ENCODE results near the gene RUFY4.
"Not testable (repeated sequence)": the region's sequence is repeated elsewhere in the genome, so short reads cannot be mapped to it uniquely, and the experiment has no call there.

RUFY4 gene

DNA sequence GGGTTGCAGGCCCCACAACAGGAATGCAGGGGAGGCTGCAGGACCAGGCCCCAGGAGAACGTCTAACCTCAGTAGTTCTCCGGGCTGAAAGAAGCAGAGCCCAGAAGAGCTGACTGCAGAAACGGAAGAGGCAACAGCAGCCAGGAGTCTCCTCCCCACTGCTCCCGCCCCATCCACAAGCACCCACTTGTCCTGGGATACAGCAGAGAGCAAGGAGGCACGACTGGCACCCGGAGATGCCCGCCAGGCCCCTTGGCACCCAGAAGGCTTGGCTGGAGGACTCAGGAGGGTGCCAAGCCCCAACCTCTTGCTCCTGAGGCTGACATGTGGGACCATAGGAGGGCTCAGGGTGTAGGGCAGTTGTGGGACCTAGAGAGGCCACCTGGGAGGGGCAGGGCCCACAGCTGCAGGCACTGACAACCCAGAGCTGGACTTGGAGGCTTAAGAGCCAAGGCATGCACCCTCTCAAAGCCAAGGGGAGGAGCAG is 37.2 kb upstream of the RUFY4 start:
- no peak for FAIRE-seq

DNA sequence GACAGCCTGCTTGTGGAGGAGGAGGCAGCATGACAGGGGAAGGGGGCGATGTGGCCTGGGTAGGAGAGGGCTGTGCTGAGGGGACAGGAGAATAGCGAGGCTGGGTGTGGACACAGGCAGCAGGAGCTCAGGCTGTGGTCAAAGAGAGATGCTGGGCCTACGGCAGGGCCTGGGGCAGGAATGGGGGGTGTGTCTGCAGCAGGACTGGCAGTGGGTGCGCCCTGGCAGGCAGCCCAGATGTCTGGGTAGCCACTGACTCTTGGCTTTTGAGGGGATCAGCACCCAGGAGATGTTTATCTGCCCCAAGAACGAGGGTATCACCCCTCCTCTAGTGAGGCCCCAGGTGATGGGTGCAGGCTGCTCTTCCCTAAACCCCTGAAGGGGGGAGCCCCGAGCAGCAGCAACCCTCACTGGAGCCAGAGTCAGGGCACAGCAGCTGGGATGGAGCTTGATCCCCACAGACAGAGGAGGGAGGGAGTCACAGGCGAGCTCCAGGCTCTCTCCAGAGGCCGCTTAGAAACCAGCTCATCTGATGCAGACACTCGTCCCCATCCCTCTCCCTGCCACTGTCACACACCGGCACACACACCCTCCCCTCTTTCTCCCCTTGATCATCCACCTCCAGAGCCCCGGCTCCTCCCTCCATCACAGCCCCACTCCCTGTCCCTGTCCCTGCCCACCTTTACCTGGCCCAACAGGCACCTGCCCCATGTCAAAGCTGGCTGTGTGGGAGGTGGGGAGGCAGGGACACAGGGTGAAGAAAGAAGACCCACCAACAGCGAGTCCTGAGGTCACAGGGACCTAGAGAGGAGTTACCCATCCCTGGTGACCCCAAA is 36.5 kb upstream of the RUFY4 start:
- no peak for FAIRE-seq

- FAIRE-seq: no peak
Observed at GRCh38 chr2:218033208-218033589, 35.9 kb upstream of the RUFY4 start.

DNA sequence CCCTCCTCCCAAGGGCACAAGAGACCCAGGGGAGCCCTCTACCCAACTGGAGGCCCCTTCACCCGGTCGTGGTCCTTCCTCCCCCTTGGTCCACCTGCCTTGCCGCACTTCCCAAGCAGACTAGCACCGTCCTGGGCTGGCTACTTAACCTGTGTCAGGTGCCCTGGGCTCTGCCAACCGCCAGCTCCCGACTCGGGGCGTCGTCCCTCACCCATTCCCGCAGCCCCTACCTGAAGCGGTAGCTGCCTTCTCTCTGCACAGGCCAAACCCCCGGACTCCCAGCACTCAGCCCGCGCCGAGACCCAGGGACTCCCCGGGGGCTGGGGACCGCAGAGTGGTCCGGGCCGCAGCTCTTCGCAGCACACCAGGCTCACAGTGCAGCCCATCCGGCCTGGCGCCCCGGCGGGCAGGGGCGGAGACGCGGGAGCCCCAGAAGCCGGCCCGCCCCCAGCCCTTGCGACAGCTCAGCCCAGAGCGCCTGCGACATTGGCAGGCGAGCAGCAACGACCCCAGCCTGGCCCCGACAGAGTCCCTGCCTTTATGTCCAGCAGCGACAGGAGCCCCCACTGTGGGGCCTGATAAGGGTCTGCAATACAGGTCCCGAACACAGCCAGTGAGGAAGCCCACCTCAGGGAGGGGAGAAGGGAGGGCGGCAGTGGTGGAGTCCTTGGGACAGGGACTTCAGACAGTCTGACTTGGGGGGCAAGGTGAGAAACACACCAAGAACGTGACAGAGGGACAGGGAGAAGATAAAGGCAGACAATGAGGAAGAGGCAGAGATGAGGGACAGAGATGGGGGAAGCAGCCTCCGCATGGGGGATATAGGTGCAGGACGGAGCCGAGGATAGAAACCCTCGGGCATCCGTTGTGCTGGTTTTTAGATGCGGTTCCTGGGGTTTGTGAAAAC is 35.2 kb upstream of the RUFY4 start:
- FAIRE-seq: no peak

DNA sequence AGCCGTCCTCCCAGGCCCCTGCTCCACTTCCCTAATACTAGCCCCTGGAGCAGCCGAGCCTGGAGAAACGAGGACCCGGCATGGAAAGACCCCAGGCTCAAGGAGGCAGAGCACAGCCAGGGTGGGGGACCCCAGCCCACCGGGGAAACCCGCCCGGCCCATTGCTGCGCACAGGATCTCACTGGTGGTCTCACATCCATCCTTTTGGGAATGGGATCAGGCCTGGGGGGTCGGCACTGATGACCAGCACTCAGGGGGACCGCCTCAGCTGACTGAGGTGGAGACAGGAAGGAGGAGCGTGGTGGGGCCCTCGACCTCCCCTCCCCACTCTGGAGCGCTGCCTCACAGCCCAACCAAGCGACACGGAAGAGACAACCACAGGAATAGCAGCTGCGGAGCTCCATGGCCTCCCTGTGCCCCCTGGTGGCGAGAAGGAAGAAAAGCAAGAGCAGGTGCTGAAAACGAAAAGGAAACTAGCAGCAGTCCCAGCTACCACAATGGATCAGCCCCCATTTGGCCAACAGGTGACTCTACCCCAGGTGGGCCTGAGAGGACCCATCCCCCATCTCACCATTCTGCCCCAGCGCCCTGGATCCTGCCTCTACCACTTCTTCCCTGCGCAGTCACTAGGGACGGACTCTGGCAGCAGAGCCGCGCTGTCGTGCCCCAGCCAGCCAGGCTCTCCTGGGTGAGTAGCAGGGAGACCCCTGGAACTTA is 34.4 kb upstream of the RUFY4 start:
- peak; percentile 69 for FAIRE-seq

DNA sequence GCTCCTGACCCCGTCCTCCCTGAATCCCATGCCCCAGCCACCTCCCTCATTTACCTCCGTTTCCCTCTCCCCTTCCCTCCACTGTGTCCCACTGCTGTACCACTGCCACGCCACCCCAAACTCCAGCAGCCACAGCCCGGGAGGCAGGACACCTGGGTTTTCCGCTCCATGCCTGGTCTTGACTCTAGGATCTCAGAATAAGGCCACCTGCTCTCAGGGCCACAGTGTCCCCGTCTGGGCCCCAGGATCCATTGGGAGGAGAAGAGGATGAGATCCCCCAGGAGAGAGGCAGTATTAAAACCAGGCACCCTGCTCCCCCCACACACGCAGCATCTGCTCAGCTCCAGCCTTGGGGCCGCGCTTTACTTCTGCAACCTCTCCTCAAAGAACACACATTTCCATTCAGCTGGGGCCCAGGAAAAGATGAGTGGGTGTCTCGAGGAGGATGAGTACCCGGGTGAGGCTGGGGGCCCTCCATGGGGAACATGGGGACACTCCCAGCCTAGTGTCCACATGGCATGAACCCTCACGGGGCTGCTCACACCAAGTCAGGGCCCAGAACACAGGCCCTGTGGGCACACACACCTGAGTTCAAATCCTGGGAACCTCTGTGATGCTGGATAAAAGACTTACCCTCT is 33.5 kb upstream of the RUFY4 start:
- FAIRE-seq: no peak

DNA sequence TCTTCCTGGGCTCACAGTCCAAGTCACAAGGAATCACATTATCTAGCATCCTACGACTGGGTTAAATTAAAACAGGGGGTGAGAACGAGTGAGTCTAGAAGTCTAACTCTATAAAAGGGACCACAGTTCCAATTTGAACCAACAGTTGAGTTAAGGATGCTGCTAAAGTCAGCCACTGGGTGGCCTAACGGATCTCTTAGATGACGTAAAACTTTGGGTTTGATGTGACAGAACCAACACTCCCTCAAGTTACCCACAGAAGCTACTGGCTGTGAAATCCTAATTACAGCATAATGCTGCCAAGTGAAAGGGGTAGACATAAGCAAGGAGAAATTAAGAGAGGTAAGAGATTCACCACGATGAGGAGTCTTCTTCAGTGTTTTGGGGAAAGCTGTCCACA is 32.7 kb upstream of the RUFY4 start:
- no peak for FAIRE-seq

DNA sequence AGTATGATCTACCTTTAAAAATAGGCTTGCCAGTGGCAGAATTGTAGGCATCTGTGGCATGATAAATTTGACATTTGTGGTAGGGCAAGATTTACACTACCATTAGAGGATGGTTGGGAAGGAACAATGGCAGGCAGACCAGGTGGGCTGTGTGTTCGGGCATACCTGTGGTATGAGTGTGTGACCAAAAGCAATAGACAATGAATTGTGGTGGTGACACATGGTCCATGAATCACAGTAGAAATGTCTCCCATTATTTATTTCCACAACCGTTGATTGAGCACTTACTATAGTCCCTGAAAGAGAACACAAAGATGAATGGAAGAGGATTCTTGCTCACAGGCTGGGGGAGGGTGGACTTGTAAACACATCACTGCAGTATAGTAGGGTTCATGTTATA is 29.9 kb upstream of the RUFY4 start:
- FAIRE-seq: no peak

GRCh38 chr2:218040883-218041282 is 28.2 kb upstream of the RUFY4 start:
- FAIRE-seq: no peak

DNA sequence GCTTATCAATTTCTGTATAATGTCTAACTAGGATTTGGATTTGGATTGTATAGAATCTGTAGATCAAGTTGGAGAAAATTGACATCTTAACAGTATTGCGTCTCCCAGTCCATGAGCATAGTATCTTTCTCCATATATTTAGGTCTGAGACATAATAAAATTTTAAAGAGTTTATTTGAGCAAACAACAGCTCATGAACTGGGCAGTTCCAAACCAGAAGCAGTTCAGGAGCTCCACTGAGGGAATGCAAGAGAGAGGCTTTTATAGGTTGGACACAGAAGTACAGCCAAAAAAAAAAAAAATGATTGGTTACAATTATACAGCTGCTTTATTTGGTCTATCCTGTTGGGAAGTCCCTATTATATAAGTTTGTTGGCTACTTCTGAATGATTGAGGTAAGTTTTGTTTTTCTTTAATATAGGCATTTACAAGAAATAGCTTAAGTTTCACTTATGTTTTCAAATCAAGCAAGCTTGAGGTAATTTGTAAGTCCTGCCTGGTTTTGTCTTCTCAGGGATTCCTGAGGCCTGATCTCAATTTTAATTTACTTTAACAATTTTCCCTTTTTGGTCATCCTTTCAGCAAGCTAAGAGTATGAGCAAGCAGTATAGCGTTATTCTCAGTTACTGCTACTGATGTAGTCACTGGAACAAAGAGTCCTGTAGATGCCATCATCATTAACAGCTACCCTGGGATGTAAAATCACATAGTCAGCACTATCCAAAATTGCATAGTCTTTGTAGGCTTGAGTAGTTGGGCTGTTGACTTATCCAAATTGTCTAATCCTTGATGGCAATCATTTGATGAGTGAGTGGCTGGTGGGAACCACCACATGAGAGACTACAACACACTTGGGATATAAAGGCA is 27.5 kb upstream of the RUFY4 start:
- FAIRE-seq: no peak

- no peak for FAIRE-seq
Observed at GRCh38 chr2:218043100-218043499, 26.0 kb upstream of the RUFY4 start.

DNA sequence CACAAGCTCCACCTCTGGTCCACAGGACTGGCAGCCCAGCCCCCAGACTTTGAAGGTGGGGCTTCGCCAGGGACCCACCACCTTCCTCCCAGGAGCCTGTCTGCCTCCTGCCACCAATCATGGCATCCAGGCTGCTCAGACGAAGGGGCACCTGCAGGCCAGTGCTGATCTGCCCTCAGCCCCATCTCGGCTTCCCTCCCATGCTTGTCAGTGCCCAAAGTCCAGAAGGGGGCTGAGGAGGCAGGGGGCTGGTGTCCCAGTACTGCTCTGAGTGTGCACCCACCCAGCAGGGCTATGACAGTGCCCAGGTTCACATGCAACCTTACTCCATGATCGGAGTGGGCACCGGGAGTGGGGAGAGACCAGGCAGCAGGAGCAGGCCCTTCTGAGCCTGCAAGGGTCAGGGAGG is 25.3 kb upstream of the RUFY4 start:
- no peak for FAIRE-seq

DNA sequence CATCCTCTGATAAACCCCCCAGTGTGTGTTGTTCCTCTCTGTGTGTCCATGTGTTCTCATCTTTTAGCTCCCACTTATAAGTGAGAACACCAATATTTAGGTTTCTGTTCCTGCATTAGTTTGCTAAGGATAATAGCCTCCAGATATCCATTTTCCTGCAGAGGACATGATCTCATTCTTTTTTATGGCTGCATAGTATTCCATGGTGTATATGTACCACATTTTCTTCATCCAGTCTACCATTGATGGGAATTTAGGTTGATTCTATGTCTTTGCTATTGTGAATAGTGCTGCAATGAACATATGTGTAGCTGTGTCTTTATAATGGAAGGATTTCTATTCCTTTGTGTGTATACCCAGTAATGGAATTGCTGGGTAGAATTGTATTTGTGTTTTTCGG is 24.5 kb upstream of the RUFY4 start:
- FAIRE-seq: not testable (repeated sequence)

DNA sequence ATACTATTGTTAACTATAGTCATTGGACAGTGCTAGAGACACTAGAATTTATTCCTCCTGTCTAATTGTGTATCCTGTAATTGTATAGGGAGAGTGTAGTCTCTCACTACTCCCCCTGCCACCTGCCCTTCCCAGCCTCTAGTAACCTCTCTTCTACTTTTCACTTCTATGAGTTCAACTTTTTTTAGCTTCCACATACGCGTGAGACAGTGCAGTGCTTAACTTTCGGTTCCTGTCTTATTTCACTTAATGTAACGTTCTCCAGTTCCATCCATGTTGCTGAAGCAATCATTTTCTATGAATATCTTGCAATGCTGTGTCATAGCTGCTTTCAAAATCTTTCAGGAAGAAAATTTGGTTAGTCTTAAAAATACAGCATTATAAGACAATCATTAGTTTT is 22.8 kb upstream of the RUFY4 start:
- no peak for FAIRE-seq

- no peak for FAIRE-seq
Observed at GRCh38 chr2:218047536-218048225, 21.4 kb upstream of the RUFY4 start.

- FAIRE-seq: no peak
Observed at GRCh38 chr2:218051903-218052302, 17.1 kb upstream of the RUFY4 start.

DNA sequence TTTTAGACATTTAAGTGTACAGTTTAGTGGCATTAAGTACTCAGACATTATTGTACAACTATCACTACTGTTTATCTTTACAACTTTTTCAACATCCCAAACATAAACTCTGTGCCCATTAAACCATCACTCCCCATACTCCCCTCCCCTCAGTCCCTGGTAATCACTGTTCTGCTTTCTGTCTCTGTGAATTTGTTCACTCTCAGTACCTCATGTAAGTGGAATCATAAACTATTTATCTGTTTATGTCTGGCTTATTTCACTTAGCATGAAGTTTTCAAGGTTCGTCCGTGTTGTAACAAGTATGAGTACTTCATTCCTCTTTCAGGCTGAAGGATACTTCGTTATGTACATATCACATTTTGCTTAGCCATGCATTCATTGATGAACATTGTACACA is 9.8 kb upstream of the RUFY4 start:
- no peak for FAIRE-seq

DNA sequence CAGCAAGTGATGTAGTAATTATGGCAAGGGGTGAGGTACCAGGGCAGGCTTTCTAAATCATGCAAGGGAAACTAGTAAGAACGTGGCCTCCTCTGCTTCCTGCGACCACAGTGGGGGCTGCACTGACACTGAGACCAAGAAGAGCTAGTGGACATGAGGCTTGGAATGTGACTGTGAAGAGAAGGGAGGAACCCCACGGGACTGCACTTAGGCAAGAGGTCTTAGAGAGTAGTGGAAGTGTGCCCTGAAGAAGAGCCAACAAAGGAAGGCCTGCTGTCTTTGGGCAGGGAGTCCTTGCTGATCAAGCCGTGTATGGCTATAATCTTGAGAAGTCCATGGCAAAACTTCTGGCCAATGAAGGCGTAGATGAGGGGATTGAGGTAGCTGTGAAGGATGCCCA is 8.9 kb upstream of the RUFY4 start:
- FAIRE-seq: no peak

DNA sequence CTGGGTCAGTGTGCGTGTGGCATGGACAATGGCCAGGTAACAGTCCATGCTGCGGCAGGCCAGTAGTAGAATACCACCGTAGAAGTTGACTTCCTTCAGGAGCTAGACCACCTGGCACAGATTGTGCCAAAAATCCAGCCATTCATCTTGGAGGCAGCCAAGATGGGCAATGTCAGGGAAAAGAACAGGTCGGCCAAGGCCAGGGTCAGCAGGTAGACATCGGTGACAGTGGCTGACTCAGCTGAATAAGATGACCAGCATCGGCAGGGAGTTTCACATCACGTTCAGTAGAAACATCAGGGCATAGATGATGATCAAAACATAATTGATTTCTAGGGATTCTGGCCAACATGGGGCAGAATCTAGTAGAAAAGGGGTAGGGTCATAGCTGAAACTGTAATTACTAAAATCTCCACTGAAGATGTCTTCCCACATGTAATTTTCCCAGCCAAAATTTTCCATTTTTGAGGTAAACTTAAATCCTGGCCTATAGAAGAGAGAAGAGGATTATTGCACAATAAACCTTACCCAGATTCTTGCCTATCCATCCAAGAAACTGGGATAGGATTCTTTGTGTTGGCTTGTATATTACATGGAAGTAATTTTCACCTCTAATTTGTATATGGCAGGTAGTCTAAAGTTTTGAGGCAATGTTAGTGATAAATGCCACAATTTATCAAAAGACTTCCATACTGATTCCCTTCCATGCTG is 7.9 kb upstream of the RUFY4 start:
- no peak for FAIRE-seq

DNA sequence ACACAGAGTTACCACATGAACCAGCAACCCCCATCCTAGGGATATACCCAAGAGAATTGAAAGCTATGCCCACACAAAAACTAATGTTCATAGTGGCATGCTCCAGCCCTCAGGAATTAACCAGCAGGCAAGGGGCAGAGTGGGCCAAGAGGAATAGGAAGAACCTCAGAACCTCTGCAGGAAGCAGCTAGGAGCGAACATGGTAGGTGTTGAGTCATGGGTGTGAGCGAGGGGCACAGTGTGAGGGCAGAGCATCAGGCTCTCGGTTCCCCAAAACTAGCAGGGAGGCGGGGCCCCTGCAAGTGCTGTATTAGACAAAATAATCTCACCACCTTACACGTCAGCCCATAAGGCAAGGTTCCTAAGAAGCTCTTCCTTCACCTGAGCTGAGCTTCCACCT is 5.6 kb upstream of the RUFY4 start:
- FAIRE-seq: no peak

Measured in islet of Langerhans (tissue), 1 donor.